SJSA1 (cell line): ENCODE data around the gene DENND6A. TPM values are rescaled to one million over a fixed set of nuclear protein-coding genes. Genes with fewer than 3 reads are reported as not detected.

Experiments used
- DNase-seq, 2 experiments: peaks; one replicate each; pipeline ENCODE4 v3.0.0-alpha.2; 2015 to 2020; ENCODE audit warnings: low spot score in 2 of 2, low read depth in 1 of 2
- H3K27ac ChIP-seq: fragments of 250-450 bp; sonication (Bioruptor Pico); 2 replicates; pipeline ENCODE4 v1.5.1; 2020; ENCODE audit warnings: mild to moderate bottlenecking, moderate library complexity
- H3K27me3 ChIP-seq: fragments of 250-450 bp; sonication (Bioruptor Pico); replicated peaks from 2 replicates; pipeline ENCODE4 v1.5.1; 2020; ENCODE audit warnings: mild to moderate bottlenecking, moderate library complexity
- H3K36me3 ChIP-seq: fragments of 250-450 bp; sonication (Bioruptor Pico); 2 replicates; pipeline ENCODE4 v1.5.1; 2020; ENCODE audit warnings: mild to moderate bottlenecking
- H3K4me1 ChIP-seq: fragments of 250-450 bp; sonication (Bioruptor Pico); replicated peaks from 2 replicates; pipeline ENCODE4 v1.6.1; 2021; ENCODE audit warnings: mild to moderate bottlenecking
- H3K4me3 ChIP-seq: fragments of 250-450 bp; sonication (Bioruptor Pico); 2 replicates; pipeline ENCODE4 v1.5.1; 2020; ENCODE audit warnings: mild to moderate bottlenecking
- H3K9me3 ChIP-seq: fragments of 250-450 bp; sonication (Bioruptor Pico); replicated peaks from 2 replicates; pipeline ENCODE4 v1.5.1; 2020; ENCODE audit warnings: mild to moderate bottlenecking
- total RNA-seq: library from RNA; depleted of rRNA; stranded (reverse); fragments of >200 nt; shearing (Covaris generic); gene quantifications from 2 replicates; pipeline ENCODE4 v1.2.3, GENCODE V29; 2014

DENND6A gene
- total RNA-seq, 1 experiment from 2014 or later, result 18.6 TPM

- H3K9me3 ChIP-seq, result no peaks in the 10 kb centered on the region
- peaks cover 24% of the 10 kb centered on the region for H3K36me3 ChIP-seq
- H3K27me3 ChIP-seq, result no peaks in the 10 kb centered on the region
- H3K27ac ChIP-seq, result no peak overlapping the region
- no peak for DNase-seq
- peak overlapping the region; percentile 68 for H3K4me3 ChIP-seq
- H3K4me1 ChIP-seq, result peaks cover 16% of the 10 kb centered on the region
Measured at GRCh38 chr3:57598765-57599360, 94.0 kb downstream of the DENND6A start.

- H3K4me3 ChIP-seq, result peak within 1 kb of the TSS; percentile 68
- peaks cover 16% of the 10 kb centered on the region for H3K4me1 ChIP-seq
- H3K27me3 ChIP-seq, result no peaks in the 10 kb centered on the region
- H3K9me3 ChIP-seq, result no peaks in the 10 kb centered on the region
- DNase-seq, result peak; percentile 98
- H3K36me3 ChIP-seq, result peaks cover 32% of the 10 kb centered on the region
- peak within 1 kb of the TSS; percentile 95 for H3K27ac ChIP-seq
Measured at GRCh38 chr3:57597127-57597923, 95.6 kb downstream of the DENND6A start, which contains the start of gene ARF4. TSS of gene ARF4 (minus strand) at chr3:57597344. CDS start at chr3:57597140, 204 bp downstream.

GRCh38 chr3:57596495-57597126 lies 96.3 kb downstream of the DENND6A start:
- Histone ChIP-seq H3K4me3 (peak overlapping the region; percentile 68), H3K27ac (peak overlapping the region; percentile 95), H3K9me3 (no peaks in the 10 kb centered on the region), H3K27me3 (no peaks in the 10 kb centered on the region), H3K4me1 (peaks cover 16% of the 10 kb centered on the region), H3K36me3 (peaks cover 37% of the 10 kb centered on the region)
- peak; percentile 84 to 93 for DNase-seq

- Histone ChIP-seq H3K4me3 (peak overlapping the region; percentile 68), H3K9me3 (no peaks in the 10 kb centered on the region), H3K36me3 (peaks cover 49% of the 10 kb centered on the region), H3K27ac (peak overlapping the region; percentile 95), H3K4me1 (peaks cover 16% of the 10 kb centered on the region), H3K27me3 (no peaks in the 10 kb centered on the region)
- no peak for DNase-seq
Measured at GRCh38 chr3:57594576-57594975, 98.3 kb downstream of the DENND6A start.

- DNase-seq, result no peak
Measured at GRCh38 chr3:57594144-57594543, 98.7 kb downstream of the DENND6A start.

GRCh38 chr3:57592306-57592705 lies 100.6 kb downstream of the DENND6A start:
- peaks cover 9% of the 10 kb centered on the region for H3K4me1 ChIP-seq
- peaks cover 65% of the 10 kb centered on the region for H3K36me3 ChIP-seq
- no peaks in the 10 kb centered on the region for H3K9me3 ChIP-seq
- H3K27me3 ChIP-seq, result no peaks in the 10 kb centered on the region
- no peak overlapping the region for H3K27ac ChIP-seq
- H3K4me3 ChIP-seq, result no peak overlapping the region
- no peak for DNase-seq

More at GRCh38 chr3:57594144-57594543, 98.7 kb downstream of the DENND6A start:
- H3K36me3 ChIP-seq, result peaks cover 54% of the 10 kb centered on the region
- H3K4me1 ChIP-seq, result peaks cover 16% of the 10 kb centered on the region
- no peaks in the 10 kb centered on the region for H3K9me3 ChIP-seq
- no peaks in the 10 kb centered on the region for H3K27me3 ChIP-seq
- H3K27ac ChIP-seq, result 0 out of 2 replicates have a peak overlapping the region, but pooled peaks have one; percentile 95
- H3K4me3 ChIP-seq, result no peak overlapping the region

- no peaks in the 10 kb centered on the region for H3K9me3 ChIP-seq
- H3K36me3 ChIP-seq, result peaks cover 72% of the 10 kb centered on the region
- DNase-seq, result no peak
- H3K4me3 ChIP-seq, result no peak overlapping the region
- no peaks in the 10 kb centered on the region for H3K27me3 ChIP-seq
- no peak overlapping the region for H3K27ac ChIP-seq
- H3K4me1 ChIP-seq, result no peaks in the 10 kb centered on the region
Measured at GRCh38 chr3:57587905-57588304, 105.0 kb downstream of the DENND6A start.

- no peaks in the 10 kb centered on the region for H3K27me3 ChIP-seq
- DNase-seq, result no peak
- H3K36me3 ChIP-seq, result peaks cover 75% of the 10 kb centered on the region
- H3K9me3 ChIP-seq, result no peaks in the 10 kb centered on the region
- no peaks in the 10 kb centered on the region for H3K4me1 ChIP-seq
- no peak overlapping the region for H3K4me3 ChIP-seq
- no peak overlapping the region for H3K27ac ChIP-seq
Measured at GRCh38 chr3:57586778-57587177, 106.1 kb downstream of the DENND6A start.

- no peak overlapping the region for H3K27ac ChIP-seq
- H3K4me1 ChIP-seq, result no peaks in the 10 kb centered on the region
- H3K27me3 ChIP-seq, result no peaks in the 10 kb centered on the region
Measured at GRCh38 chr3:57583544-57583943, 109.3 kb downstream of the DENND6A start.

GRCh38 chr3:57582474-57583168 lies 110.3 kb downstream of the DENND6A start:
- no peaks in the 10 kb centered on the region for H3K27me3 ChIP-seq
- no peak for DNase-seq
- H3K4me3 ChIP-seq, result no peak overlapping the region
- H3K9me3 ChIP-seq, result no peaks in the 10 kb centered on the region
- peaks cover 84% of the 10 kb centered on the region for H3K36me3 ChIP-seq
- H3K4me1 ChIP-seq, result no peaks in the 10 kb centered on the region
- H3K27ac ChIP-seq, result no peak overlapping the region

More at GRCh38 chr3:57583544-57583943, 109.3 kb downstream of the DENND6A start:
- no peak for DNase-seq
- H3K4me3 ChIP-seq, result no peak overlapping the region
- peaks cover 83% of the 10 kb centered on the region for H3K36me3 ChIP-seq
- H3K9me3 ChIP-seq, result no peaks in the 10 kb centered on the region

GRCh38 chr3:57577801-57578200 lies 115.1 kb downstream of the DENND6A start:
- Histone ChIP-seq H3K36me3 (peaks cover 95% of the 10 kb centered on the region), H3K4me1 (no peaks in the 10 kb centered on the region), H3K4me3 (no peak overlapping the region), H3K9me3 (no peaks in the 10 kb centered on the region), H3K27me3 (no peaks in the 10 kb centered on the region), H3K27ac (no peak overlapping the region)
- DNase-seq, result no peak

- Histone ChIP-seq H3K4me3 (no peak overlapping the region), H3K36me3 (peaks cover 95% of the 10 kb centered on the region), H3K27ac (no peak overlapping the region)
Measured at GRCh38 chr3:57575966-57576626, 116.8 kb downstream of the DENND6A start.

More at GRCh38 chr3:57575966-57576626, 116.8 kb downstream of the DENND6A start:
- H3K9me3 ChIP-seq, result no peaks in the 10 kb centered on the region
- no peaks in the 10 kb centered on the region for H3K27me3 ChIP-seq
- H3K4me1 ChIP-seq, result no peaks in the 10 kb centered on the region
- no peak for DNase-seq
